ENCODE results near the gene G3BP2.

- TF ChIP-seq CTCF (IDR thresholded peaks at IDR 0.05) = peak in 4 of 6 experiments; percentile 12 to 35 (median 24)
- TF ChIP-seq POLR2A (IDR thresholded peaks at IDR 0.05) = no peak
- no peak for TF ChIP-seq POLR2AphosphoS5 (IDR thresholded peaks at IDR 0.05)
- no peak for TF ChIP-seq EP300 (IDR thresholded peaks at IDR 0.05)
These were observed 35.0 kb upstream of the G3BP2 start for GRCh38 chr4:75708218-75708691.
